Immature natural killer cell (primary cell): ENCODE data around the gene EDNRA. TPM values are rescaled to one million over a fixed set of nuclear protein-coding genes. Genes with fewer than 3 reads are reported as not detected.

Experiments
- DNase-seq, 3 donors: peaks; one replicate each; pipeline ENCODE4 v3.0.0; 2022; ENCODE audit warnings: mixed read lengths in 1 of 3
- H3K27ac Mint-ChIP-seq, 6 donors: one replicate each; pipeline ENCODE4 v1.8.0; 2020; ENCODE audit warnings: mixed read lengths in 6 of 6, mild to moderate bottlenecking in 5 of 6, inconsistent platforms in 4 of 6, moderate library complexity in 3 of 6
- H3K27me3 Mint-ChIP-seq, 3 donors: one replicate each; pipeline ENCODE4 v1.8.0; 2020 to 2021; ENCODE audit warnings: low read depth in 3 of 3, mild to moderate bottlenecking in 3 of 3, mixed read lengths in 3 of 3, moderate library complexity in 3 of 3, inconsistent platforms in 1 of 3
- H3K36me3 Mint-ChIP-seq, 3 donors: one replicate each; pipeline ENCODE4 v1.8.0; 2020; ENCODE audit warnings: mixed read lengths in 3 of 3, inconsistent platforms in 2 of 3, mild to moderate bottlenecking in 2 of 3
- H3K4me1 Mint-ChIP-seq, 2 donors: one replicate each; pipeline ENCODE4 v1.8.0; 2020; ENCODE audit warnings: inconsistent platforms in 2 of 2, mild to moderate bottlenecking in 2 of 2, mixed read lengths in 2 of 2, moderate library complexity in 1 of 2
- H3K4me3 Mint-ChIP-seq, 5 donors: one replicate each; pipeline ENCODE4 v1.8.0; 2020; ENCODE audit warnings: mild to moderate bottlenecking in 5 of 5, mixed read lengths in 5 of 5, inconsistent platforms in 3 of 5, moderate library complexity in 3 of 5
- H3K9me3 Mint-ChIP-seq, 6 donors: one replicate each; pipeline ENCODE4 v1.8.0; 2020; ENCODE audit warnings: mild to moderate bottlenecking in 6 of 6, mixed read lengths in 6 of 6, inconsistent platforms in 4 of 6, moderate library complexity in 3 of 6
- polyA plus RNA-seq, 3 donors: library from polyadenylated mRNA; unstranded; fragments of 300-500 nt; fragmentation: Illumina TruSeq; gene quantifications; one replicate each; pipeline ENCODE4 v1.2.3, GENCODE V29; 2021

The EDNRA gene
- polyA plus RNA-seq, 3 donors from 2014 or later, result not detected

DNA sequence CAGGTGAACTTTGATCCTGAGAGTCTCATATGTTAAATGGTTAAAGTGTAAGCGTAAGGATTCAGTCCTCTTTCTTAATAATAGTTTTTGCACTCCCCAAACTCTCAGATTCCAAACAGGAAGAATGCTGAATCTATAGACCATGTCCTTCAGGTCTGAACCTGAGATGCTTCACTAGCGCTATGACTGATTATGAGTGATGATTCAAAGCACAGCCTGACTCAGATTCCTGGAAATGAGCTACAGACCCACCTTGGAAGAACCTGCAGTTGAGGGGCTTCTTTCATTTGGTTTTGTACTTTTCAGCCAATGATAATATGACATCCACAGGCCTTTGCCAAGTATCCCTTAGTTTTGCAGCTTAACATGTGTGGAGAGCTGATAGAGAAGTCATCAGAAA is 1.4 kb downstream of the EDNRA start:
- Mint-ChIP-seq H3K4me3 (no peak overlapping the region), H3K4me1 (no peaks in the 10 kb centered on the region), H3K9me3 (peaks cover 0 to 11% (median 0%) of the 10 kb centered on the region in 6 donors), H3K27ac (no peak overlapping the region), H3K27me3 (peaks cover 0 to 8% (median 2%) of the 10 kb centered on the region in 3 donors), H3K36me3 (no peaks in the 10 kb centered on the region)
- no peak for DNase-seq

DNA sequence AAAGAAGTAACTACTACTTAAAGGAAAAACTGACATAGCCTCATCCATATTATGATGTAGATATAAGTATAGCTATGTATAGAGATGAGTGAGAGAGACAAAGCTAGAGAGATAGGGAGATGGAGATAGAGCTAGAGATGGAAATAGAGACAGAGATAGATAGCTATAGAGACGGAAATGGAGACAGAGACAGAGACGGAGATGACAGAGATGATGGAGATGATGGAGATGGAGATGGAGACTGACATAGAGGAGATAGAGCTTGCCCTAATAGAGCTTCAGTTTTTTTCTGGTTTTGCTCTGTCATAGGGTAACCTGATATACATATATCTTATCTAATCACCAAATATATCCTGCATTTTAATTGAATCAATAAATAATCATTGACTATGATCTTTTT is 4.3 kb downstream of the EDNRA start:
- no peaks in the 10 kb centered on the region for H3K4me1 Mint-ChIP-seq
- H3K36me3 Mint-ChIP-seq, result no peaks in the 10 kb centered on the region
- H3K9me3 Mint-ChIP-seq, result peaks cover 0 to 8% (median 0%) of the 10 kb centered on the region in 6 donors
- H3K27me3 Mint-ChIP-seq, result peaks cover 0 to 2% (median 0%) of the 10 kb centered on the region in 3 donors
- no peak overlapping the region for H3K4me3 Mint-ChIP-seq
- H3K27ac Mint-ChIP-seq, result no peak overlapping the region
- no peak for DNase-seq

GRCh38 chr4:147487616-147488015 is 6.7 kb downstream of the EDNRA start:
- Mint-ChIP-seq H3K9me3 (peaks cover 0 to 8% (median 0%) of the 10 kb centered on the region in 6 donors), H3K36me3 (no peaks in the 10 kb centered on the region), H3K27me3 (peaks cover 0 to 3% (median 0%) of the 10 kb centered on the region in 3 donors), H3K4me1 (no peaks in the 10 kb centered on the region), H3K27ac (no peak overlapping the region), H3K4me3 (no peak overlapping the region)
- DNase-seq, result no peak

GRCh38 chr4:147488556-147488955 is 7.7 kb downstream of the EDNRA start:
- no peak for DNase-seq

DNA sequence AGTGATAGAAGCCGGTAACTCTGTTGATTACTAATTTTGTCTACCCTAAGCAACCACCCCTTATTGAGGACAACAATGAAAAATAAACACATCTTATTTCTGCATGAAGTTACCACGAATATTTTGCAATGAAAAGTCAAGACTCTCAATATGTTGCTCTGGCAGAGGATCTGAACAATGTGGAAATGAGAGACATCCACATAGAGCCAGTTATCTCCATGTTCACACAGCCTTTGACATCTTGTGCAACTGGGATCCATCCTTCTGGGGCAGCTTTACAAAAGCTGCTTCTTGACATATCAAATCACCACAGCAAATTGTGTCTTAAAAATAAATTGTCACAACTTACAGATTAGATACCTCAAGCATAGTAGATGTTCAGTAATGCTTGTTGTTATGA is 10.2 kb downstream of the EDNRA start:
- H3K27me3 Mint-ChIP-seq, result peaks cover 0 to 6% (median 0%) of the 10 kb centered on the region in 3 donors
- no peaks in the 10 kb centered on the region for H3K36me3 Mint-ChIP-seq
- DNase-seq, result no peak
- no peak overlapping the region for H3K27ac Mint-ChIP-seq
- H3K4me3 Mint-ChIP-seq, result no peak overlapping the region
- H3K4me1 Mint-ChIP-seq, result no peaks in the 10 kb centered on the region
- H3K9me3 Mint-ChIP-seq, result peaks cover 0 to 8% (median 0%) of the 10 kb centered on the region in 6 donors

More at GRCh38 chr4:147488556-147488955, 7.7 kb downstream of the EDNRA start:
- Mint-ChIP-seq H3K36me3 (no peaks in the 10 kb centered on the region), H3K27me3 (peaks cover 0 to 3% (median 0%) of the 10 kb centered on the region in 3 donors), H3K27ac (no peak overlapping the region), H3K4me3 (no peak overlapping the region), H3K4me1 (no peaks in the 10 kb centered on the region), H3K9me3 (peaks cover 0 to 8% (median 0%) of the 10 kb centered on the region in 6 donors)

GRCh38 chr4:147492306-147492705 is 11.4 kb downstream of the EDNRA start:
- Mint-ChIP-seq H3K27ac (no peak overlapping the region), H3K4me3 (no peak overlapping the region), H3K36me3 (no peaks in the 10 kb centered on the region), H3K27me3 (peaks cover 0 to 6% (median 0%) of the 10 kb centered on the region in 3 donors), H3K4me1 (no peaks in the 10 kb centered on the region), H3K9me3 (peaks cover 0 to 12% (median 0%) of the 10 kb centered on the region in 6 donors)
- no peak for DNase-seq

- Mint-ChIP-seq H3K9me3 (peaks cover 0 to 12% (median 0%) of the 10 kb centered on the region in 6 donors), H3K4me3 (no peak overlapping the region), H3K36me3 (no peaks in the 10 kb centered on the region), H3K4me1 (no peaks in the 10 kb centered on the region), H3K27me3 (peaks cover 0 to 6% (median 0%) of the 10 kb centered on the region in 3 donors), H3K27ac (no peak overlapping the region)
- no peak for DNase-seq
Measured at GRCh38 chr4:147492761-147493160, 11.9 kb downstream of the EDNRA start.

GRCh38 chr4:147493307-147493706 is 12.4 kb downstream of the EDNRA start:
- DNase-seq, result no peak
- H3K27me3 Mint-ChIP-seq, result peaks cover 0 to 6% (median 0%) of the 10 kb centered on the region in 3 donors
- no peaks in the 10 kb centered on the region for H3K36me3 Mint-ChIP-seq
- H3K27ac Mint-ChIP-seq, result no peak overlapping the region
- H3K9me3 Mint-ChIP-seq, result peaks cover 0 to 8% (median 0%) of the 10 kb centered on the region in 6 donors
- H3K4me1 Mint-ChIP-seq, result no peaks in the 10 kb centered on the region
- H3K4me3 Mint-ChIP-seq, result no peak overlapping the region

DNA sequence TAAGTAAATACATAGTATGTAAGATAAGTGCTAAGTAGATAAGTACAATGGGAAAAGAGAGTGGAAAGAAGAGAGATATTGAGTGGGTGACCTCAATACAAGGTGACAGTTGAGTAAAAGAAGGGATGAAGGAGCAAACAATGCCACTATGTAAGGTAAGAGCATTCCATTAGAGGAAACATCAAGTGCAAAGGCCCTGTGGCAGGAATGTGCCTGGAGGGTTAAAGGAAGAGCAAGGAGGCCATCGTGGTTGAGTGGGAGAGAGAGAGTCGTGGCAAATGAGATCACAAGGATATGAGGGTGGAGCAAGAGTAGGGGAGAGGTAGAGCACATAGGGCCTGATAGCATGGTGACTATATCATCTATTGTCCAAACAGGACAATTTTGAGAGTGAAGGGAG is 13.4 kb downstream of the EDNRA start:
- H3K36me3 Mint-ChIP-seq, result no peaks in the 10 kb centered on the region
- no peak overlapping the region for H3K4me3 Mint-ChIP-seq
- no peaks in the 10 kb centered on the region for H3K4me1 Mint-ChIP-seq
- peaks cover 0 to 6% (median 0%) of the 10 kb centered on the region in 3 donors for H3K27me3 Mint-ChIP-seq
- peaks cover 0 to 8% (median 0%) of the 10 kb centered on the region in 6 donors for H3K9me3 Mint-ChIP-seq
- DNase-seq, result no peak
- H3K27ac Mint-ChIP-seq, result no peak overlapping the region

DNA sequence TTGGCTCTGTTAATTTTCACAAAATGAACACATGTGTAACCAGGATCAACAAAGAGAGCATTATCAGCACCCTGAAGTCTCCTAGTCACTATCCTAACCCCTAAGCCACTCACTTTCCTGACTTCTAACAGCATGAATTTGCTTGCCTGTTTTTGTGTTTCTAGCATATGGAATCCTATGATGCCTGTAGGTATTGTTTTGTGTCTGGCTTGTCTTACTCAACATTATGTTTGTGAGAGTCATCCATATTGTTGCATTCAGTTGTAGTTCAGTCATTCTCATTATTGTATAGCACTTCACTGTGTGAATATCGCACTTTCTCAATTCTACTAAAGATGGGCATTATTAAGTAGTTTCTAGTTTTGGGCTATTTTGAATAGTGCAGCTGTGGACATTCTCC is 15.6 kb downstream of the EDNRA start:
- H3K4me1 Mint-ChIP-seq, result no peaks in the 10 kb centered on the region

GRCh38 chr4:147498031-147498660 is 17.2 kb downstream of the EDNRA start:
- Mint-ChIP-seq H3K27me3 (peaks cover 0 to 3% (median 1%) of the 10 kb centered on the region in 3 donors), H3K27ac (no peak overlapping the region), H3K4me1 (no peaks in the 10 kb centered on the region), H3K36me3 (no peaks in the 10 kb centered on the region), H3K9me3 (peaks cover 0 to 6% (median 0%) of the 10 kb centered on the region in 6 donors), H3K4me3 (no peak overlapping the region)
- no peak for DNase-seq

More for the DNA sequence above, 15.6 kb downstream of the EDNRA start:
- Mint-ChIP-seq H3K4me3 (no peak overlapping the region), H3K27me3 (peaks cover 0 to 6% (median 0%) of the 10 kb centered on the region in 3 donors), H3K27ac (no peak overlapping the region), H3K9me3 (peaks cover 0 to 6% (median 0%) of the 10 kb centered on the region in 6 donors), H3K36me3 (no peaks in the 10 kb centered on the region)
- DNase-seq, result no peak

DNA sequence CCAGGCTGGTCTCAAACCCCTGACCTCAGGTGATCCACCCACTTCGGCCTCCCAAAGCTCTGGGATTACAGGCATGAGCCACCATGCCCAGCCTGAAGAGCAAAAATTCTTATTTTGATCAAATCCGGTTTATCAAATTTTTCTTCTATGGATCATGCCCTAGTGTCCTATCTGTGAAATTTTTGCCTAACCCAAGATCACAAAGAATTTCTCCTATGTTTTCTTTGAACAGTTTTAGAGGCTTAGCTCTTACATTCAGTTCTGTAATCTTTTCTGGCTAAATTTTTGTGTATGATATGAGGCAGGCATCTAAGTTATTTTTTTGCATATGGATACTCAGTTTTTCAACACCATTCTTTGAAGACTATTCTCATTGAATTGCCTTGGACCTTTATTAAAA is 27.4 kb downstream of the EDNRA start:
- Mint-ChIP-seq H3K36me3 (no peaks in the 10 kb centered on the region), H3K27ac (no peak overlapping the region), H3K9me3 (no peaks in the 10 kb centered on the region), H3K27me3 (peaks cover 1 to 7% (median 3%) of the 10 kb centered on the region in 3 donors), H3K4me1 (no peaks in the 10 kb centered on the region), H3K4me3 (no peak overlapping the region)
- no peak for DNase-seq

DNA sequence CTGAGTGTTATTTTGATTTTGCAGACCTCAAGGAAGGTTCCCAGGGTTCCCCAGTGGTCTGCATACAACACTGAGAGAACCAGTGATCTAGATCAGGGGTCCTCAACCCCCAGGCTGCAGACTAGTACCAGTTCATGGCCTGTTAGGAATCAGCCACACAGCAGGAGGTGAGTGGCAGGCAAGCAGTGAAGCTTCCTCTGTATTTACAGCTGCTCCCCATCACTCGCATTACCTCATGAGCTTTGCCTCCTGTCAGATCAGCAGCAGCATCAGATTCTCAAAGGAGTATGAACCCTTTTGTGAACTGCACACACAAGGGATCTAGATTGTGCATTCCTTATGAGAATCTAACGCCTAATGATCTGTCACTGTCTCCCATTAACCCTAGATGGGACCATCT is 28.5 kb downstream of the EDNRA start:
- Mint-ChIP-seq H3K27me3 (peaks cover 1 to 7% (median 2%) of the 10 kb centered on the region in 3 donors), H3K4me1 (no peaks in the 10 kb centered on the region), H3K4me3 (no peak overlapping the region), H3K36me3 (no peaks in the 10 kb centered on the region), H3K27ac (no peak overlapping the region), H3K9me3 (no peaks in the 10 kb centered on the region)
- no peak for DNase-seq

DNA sequence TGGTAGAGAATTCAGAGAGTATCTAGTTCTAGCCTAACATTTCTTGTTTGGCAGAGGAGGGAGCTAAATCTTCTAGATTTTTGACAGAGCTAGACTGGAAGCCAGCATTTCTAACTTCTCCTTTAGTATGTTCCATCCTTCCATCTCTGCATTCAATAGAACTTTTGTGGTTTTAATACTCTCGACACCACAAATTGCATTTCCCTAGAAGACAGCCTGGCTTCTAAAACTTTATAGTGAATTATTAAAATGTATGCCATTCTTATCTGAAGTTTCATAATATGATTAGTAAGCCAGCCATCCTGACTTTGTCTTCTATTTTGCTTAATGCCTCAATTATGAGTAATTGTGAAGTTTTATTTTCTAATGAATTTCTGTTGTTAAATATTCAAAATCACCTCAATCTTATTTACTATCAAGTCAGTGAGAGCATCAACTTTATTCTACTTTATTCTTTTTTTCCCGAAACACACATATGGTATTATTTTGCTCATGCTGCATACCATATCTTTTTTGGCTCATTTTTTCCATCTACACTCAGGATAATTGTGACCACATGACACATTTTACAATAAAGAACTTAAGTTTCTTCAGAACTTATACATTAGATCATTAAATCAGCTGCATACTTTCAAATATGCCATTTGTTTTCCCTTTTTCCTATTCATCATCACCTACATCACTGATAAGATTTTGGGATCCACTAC is 30.2 kb downstream of the EDNRA start:
- Mint-ChIP-seq H3K36me3 (no peaks in the 10 kb centered on the region), H3K4me1 (no peaks in the 10 kb centered on the region), H3K9me3 (no peaks in the 10 kb centered on the region), H3K27ac (no peak overlapping the region), H3K27me3 (peaks cover 0 to 5% (median 1%) of the 10 kb centered on the region in 3 donors), H3K4me3 (no peak overlapping the region)
- no peak for DNase-seq
